ENCODE data around the gene CADPS2. TPM values are rescaled to one million over a fixed set of nuclear protein-coding genes. Genes with fewer than 3 reads are reported as not detected.

Gene CADPS2
- total and polyA plus RNA-seq, 4 donors, result 5.6 to 41.1 (median 11.0) TPM

GRCh38 chr7:122412883-122413282, 473.4 kb downstream of the CADPS2 start:
- no peak for DNase-seq (ENCODE audit: low spot score)
- WGBS, result 87% methylated on average over 1 of the region's 1 CpG
- peaks cover 0 to 3% (median 0%) of the 10 kb centered on the region in 4 donors for H3K36me3 ChIP-seq (ENCODE audit: control insufficient read depth in 4 of 4, insufficient read depth in 3 of 4, low read depth in 1 of 4, low read length in 3 of 4)
- no peak overlapping the region for H3K9ac ChIP-seq (ENCODE audit: low read depth in 1 of 2, low read length in 2 of 2)
- H3K27me3 ChIP-seq (ENCODE audit: control insufficient read depth in 4 of 4, insufficient read depth in 4 of 4, low read length in 3 of 4), result no peaks in the 10 kb centered on the region
- no peaks in the 10 kb centered on the region for H3K4me1 ChIP-seq (ENCODE audit: control insufficient read depth in 4 of 4, insufficient read depth in 4 of 4, low read length in 3 of 4)
- no peak for TF ChIP-seq RXRA (IDR thresholded peaks at IDR 0.05)
- no peak for TF ChIP-seq NR2F2 (IDR thresholded peaks at IDR 0.05)
- TF ChIP-seq, protein P1, sequence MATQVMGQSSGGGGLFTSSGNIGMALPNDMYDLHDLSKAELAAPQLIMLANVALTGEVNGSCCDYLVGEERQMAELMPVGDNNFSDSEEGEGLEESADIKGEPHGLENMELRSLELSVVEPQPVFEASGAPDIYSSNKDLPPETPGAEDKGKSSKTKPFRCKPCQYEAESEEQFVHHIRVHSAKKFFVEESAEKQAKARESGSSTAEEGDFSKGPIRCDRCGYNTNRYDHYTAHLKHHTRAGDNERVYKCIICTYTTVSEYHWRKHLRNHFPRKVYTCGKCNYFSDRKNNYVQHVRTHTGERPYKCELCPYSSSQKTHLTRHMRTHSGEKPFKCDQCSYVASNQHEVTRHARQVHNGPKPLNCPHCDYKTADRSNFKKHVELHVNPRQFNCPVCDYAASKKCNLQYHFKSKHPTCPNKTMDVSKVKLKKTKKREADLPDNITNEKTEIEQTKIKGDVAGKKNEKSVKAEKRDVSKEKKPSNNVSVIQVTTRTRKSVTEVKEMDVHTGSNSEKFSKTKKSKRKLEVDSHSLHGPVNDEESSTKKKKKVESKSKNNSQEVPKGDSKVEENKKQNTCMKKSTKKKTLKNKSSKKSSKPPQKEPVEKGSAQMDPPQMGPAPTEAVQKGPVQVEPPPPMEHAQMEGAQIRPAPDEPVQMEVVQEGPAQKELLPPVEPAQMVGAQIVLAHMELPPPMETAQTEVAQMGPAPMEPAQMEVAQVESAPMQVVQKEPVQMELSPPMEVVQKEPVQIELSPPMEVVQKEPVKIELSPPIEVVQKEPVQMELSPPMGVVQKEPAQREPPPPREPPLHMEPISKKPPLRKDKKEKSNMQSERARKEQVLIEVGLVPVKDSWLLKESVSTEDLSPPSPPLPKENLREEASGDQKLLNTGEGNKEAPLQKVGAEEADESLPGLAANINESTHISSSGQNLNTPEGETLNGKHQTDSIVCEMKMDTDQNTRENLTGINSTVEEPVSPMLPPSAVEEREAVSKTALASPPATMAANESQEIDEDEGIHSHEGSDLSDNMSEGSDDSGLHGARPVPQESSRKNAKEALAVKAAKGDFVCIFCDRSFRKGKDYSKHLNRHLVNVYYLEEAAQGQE (IDR thresholded peaks at IDR 0.05), result no peak
- TF ChIP-seq HNF4A (conservative IDR thresholded peaks at IDR 0.05), result no peak
- TF ChIP-seq GABPA (IDR thresholded peaks at IDR 0.05 in 1 of 2, conservative IDR thresholded peaks at IDR 0.05 in 1 of 2), result no peak
- TF ChIP-seq YY1 (IDR thresholded peaks at IDR 0.05), result no peak
- TF ChIP-seq TAF1 (conservative IDR thresholded peaks at IDR 0.05), result no peak
- no peak for TF ChIP-seq FOXA2 (IDR thresholded peaks at IDR 0.05)
- TF ChIP-seq RAD21 (IDR thresholded peaks at IDR 0.05), result no peak
- TF ChIP-seq, protein P2, sequence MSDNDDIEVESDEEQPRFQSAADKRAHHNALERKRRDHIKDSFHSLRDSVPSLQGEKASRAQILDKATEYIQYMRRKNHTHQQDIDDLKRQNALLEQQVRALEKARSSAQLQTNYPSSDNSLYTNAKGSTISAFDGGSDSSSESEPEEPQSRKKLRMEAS (IDR thresholded peaks at IDR 0.05), result no peak
- no peak for TF ChIP-seq HNF4G (IDR thresholded peaks at IDR 0.05)
- TF ChIP-seq JUND (IDR thresholded peaks at IDR 0.05), result no peak
- TF ChIP-seq SP1 (IDR thresholded peaks at IDR 0.05), result no peak
- no peak for TF ChIP-seq ATF3 (IDR thresholded peaks at IDR 0.05)
- TF ChIP-seq EGR1 (IDR thresholded peaks at IDR 0.05; ENCODE audit: low read depth in 2 of 2), result no peak
- TF ChIP-seq, protein P3, sequence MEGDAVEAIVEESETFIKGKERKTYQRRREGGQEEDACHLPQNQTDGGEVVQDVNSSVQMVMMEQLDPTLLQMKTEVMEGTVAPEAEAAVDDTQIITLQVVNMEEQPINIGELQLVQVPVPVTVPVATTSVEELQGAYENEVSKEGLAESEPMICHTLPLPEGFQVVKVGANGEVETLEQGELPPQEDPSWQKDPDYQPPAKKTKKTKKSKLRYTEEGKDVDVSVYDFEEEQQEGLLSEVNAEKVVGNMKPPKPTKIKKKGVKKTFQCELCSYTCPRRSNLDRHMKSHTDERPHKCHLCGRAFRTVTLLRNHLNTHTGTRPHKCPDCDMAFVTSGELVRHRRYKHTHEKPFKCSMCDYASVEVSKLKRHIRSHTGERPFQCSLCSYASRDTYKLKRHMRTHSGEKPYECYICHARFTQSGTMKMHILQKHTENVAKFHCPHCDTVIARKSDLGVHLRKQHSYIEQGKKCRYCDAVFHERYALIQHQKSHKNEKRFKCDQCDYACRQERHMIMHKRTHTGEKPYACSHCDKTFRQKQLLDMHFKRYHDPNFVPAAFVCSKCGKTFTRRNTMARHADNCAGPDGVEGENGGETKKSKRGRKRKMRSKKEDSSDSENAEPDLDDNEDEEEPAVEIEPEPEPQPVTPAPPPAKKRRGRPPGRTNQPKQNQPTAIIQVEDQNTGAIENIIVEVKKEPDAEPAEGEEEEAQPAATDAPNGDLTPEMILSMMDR (IDR thresholded peaks at IDR 0.05; ENCODE audit: low read depth, low read length, missing input control), result no peak
- TF ChIP-seq FOXA1 (IDR thresholded peaks at IDR 0.05), result no peak
- TF ChIP-seq, protein P4, sequence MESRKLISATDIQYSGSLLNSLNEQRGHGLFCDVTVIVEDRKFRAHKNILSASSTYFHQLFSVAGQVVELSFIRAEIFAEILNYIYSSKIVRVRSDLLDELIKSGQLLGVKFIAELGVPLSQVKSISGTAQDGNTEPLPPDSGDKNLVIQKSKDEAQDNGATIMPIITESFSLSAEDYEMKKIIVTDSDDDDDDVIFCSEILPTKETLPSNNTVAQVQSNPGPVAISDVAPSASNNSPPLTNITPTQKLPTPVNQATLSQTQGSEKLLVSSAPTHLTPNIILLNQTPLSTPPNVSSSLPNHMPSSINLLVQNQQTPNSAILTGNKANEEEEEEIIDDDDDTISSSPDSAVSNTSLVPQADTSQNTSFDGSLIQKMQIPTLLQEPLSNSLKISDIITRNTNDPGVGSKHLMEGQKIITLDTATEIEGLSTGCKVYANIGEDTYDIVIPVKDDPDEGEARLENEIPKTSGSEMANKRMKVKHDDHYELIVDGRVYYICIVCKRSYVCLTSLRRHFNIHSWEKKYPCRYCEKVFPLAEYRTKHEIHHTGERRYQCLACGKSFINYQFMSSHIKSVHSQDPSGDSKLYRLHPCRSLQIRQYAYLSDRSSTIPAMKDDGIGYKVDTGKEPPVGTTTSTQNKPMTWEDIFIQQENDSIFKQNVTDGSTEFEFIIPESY (IDR thresholded peaks at IDR 0.05), result no peak
- no peak overlapping the region for H3K4me3 ChIP-seq (ENCODE audit: low read depth in 1 of 3, low read length in 3 of 3)
- no peaks in the 10 kb centered on the region for H3K9me3 ChIP-seq (ENCODE audit: control insufficient read depth in 4 of 4, low read length in 3 of 4)
- H3K27ac ChIP-seq (ENCODE audit: low read depth in 1 of 2, low read length in 2 of 2), result no peak overlapping the region

All from liver (tissue), 9 donors.